DMS79 treated with DMSO at 0.1 percent for 48 hours (cell line): ENCODE measurements around the gene MIPOL1.
A peak's percentile ranks its signal among the peaks of the same experiment; 100 is the strongest.
"Not testable (repeated sequence)": the region's sequence is repeated elsewhere in the genome, so short reads cannot be mapped to it uniquely, and the experiment has no call there.

Experiments used
- DNase-seq: peaks from one replicate; lab custom pipeline; 2025; lab: John Stamatoyannopoulos, UW

The MIPOL1 gene

GRCh38 chr14:37187294-37187693, 10.4 kb upstream of the MIPOL1 start:
- no peak for DNase-seq

- not testable (repeated sequence) for DNase-seq
Observed at GRCh38 chr14:37187840-37188577, 9.7 kb upstream of the MIPOL1 start.

GRCh38 chr14:37189733-37190132, 8.0 kb upstream of the MIPOL1 start:
- DNase-seq, result not testable (repeated sequence)

GRCh38 chr14:37194698-37195097, 3.0 kb upstream of the MIPOL1 start:
- no peak for DNase-seq

- no peak for DNase-seq
Observed at GRCh38 chr14:37195327-37195726, 2.4 kb upstream of the MIPOL1 start.

- DNase-seq, result peak; percentile 87
Observed at GRCh38 chr14:37196604-37197420, 925 bp upstream of the MIPOL1 start.

GRCh38 chr14:37198273-37198598, 499 bp downstream of the MIPOL1 start:
- peak; percentile 75 for DNase-seq

- no peak for DNase-seq
Observed at GRCh38 chr14:37198907-37199306, 1.2 kb downstream of the MIPOL1 start.

- DNase-seq, result no peak
Observed at GRCh38 chr14:37201724-37202123, 4.0 kb downstream of the MIPOL1 start.

- no peak for DNase-seq
Observed at GRCh38 chr14:37202265-37202664, 4.5 kb downstream of the MIPOL1 start.

GRCh38 chr14:37202812-37203211, 5.1 kb downstream of the MIPOL1 start:
- DNase-seq, result no peak

- no peak for DNase-seq
Observed at GRCh38 chr14:37203423-37203822, 5.7 kb downstream of the MIPOL1 start.

- not testable (repeated sequence) for DNase-seq
Observed at GRCh38 chr14:37205623-37206605, 8.2 kb downstream of the MIPOL1 start.

GRCh38 chr14:37209617-37210016, 11.9 kb downstream of the MIPOL1 start:
- DNase-seq, result not testable (repeated sequence)

GRCh38 chr14:37210448-37210847, 12.7 kb downstream of the MIPOL1 start:
- DNase-seq, result no peak

GRCh38 chr14:37213016-37213415, 15.3 kb downstream of the MIPOL1 start:
- no peak for DNase-seq

- DNase-seq, result no peak
Observed at GRCh38 chr14:37215345-37215744, 17.6 kb downstream of the MIPOL1 start.

- DNase-seq, result no peak
Observed at GRCh38 chr14:37221073-37221472, 23.3 kb downstream of the MIPOL1 start.

GRCh38 chr14:37223947-37224474, 26.3 kb downstream of the MIPOL1 start:
- no peak for DNase-seq

GRCh38 chr14:37225668-37226067, 27.9 kb downstream of the MIPOL1 start:
- not testable (repeated sequence) for DNase-seq

- peak; percentile 84 for DNase-seq
Observed at GRCh38 chr14:37230551-37231194, 32.9 kb downstream of the MIPOL1 start.
